Activated T-cell treated with anti-CD3 and anti-CD28 coated beads for 4 hours (primary cell): ENCODE data around the gene ICAM5.
A peak's percentile ranks its signal among the peaks of the same experiment; 100 is the strongest.
"Not testable (repeated sequence)": the region's sequence is repeated elsewhere in the genome, so short reads cannot be mapped to it uniquely, and the experiment has no call there.

ENCODE experiments used
- DNase-seq: peaks from one replicate; pipeline ENCODE4 v3.0.0-alpha.2; 2020

Gene ICAM5

DNA sequence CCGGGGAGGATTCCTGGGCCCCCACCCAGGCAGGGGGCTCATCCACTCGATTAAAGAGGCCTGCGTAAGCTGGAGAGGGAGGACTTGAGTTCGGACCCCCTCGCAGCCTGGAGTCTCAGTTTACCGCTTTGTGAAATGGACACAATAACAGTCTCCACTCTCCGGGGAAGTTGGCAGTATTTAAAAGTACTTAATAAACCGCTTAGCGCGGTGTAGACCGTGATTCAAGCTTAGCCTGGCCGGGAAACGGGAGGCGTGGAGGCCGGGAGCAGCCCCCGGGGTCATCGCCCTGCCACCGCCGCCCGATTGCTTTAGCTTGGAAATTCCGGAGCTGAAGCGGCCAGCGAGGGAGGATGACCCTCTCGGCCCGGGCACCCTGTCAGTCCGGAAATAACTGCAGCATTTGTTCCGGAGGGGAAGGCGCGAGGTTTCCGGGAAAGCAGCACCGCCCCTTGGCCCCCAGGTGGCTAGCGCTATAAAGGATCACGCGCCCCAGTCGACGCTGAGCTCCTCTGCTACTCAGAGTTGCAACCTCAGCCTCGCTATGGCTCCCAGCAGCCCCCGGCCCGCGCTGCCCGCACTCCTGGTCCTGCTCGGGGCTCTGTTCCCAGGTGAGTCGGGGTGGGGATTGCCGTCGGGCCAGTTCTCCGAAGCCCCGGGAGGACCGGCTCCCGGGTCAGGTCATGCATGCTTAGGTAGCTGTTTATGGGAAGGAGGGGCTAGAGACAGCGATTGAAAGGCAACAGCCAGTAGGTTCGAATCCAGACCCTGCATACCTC lies 18.9 kb upstream of the ICAM5 start, which contains the start of gene ICAM1:
Gene ICAM1, plus strand, starts transcription at position 505 of the 779 bp plus-strand sequence. Its CDS starts 40 bp downstream, at position 545.
- DNase-seq = peak; percentile 64

DNA sequence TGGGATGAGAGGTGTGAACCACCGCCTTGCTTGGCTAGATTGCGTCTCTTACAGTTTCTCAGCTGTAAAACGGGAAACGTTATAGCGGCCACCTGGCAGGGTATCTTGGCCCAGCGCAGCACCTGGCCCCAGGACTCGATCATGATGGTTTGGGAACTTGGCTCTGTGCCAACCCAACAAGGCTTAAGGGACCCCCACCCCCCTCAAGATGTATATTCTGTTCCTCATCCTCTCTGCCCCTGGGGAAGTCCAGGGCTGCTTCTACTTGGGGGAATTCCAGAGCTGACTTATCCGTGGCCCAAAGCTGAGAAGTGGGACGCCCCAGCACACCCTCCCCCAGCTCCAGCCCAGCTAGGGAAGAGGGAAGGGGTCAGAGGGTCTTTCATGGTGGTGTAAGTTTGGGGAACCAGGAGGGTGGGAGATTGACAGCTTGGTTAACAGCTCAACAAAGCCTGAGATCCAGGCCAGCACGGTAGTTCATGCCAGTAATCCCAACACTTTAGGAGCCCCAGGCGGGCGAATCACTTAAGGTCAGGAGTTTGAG lies 18.1 kb upstream of the ICAM5 start:
- DNase-seq = no peak

DNA sequence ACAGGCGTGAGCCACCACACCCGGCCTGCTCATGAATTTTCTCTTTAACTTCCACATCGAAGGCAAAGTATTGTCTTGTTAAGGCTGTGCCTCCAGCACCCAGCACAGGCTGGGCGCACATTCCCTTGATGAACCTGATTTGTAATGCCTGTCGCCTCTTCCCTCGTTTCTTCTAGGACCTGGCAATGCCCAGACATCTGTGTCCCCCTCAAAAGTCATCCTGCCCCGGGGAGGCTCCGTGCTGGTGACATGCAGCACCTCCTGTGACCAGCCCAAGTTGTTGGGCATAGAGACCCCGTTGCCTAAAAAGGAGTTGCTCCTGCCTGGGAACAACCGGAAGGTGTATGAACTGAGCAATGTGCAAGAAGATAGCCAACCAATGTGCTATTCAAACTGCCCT lies 15.2 kb upstream of the ICAM5 start:
- DNase-seq = no peak

DNA sequence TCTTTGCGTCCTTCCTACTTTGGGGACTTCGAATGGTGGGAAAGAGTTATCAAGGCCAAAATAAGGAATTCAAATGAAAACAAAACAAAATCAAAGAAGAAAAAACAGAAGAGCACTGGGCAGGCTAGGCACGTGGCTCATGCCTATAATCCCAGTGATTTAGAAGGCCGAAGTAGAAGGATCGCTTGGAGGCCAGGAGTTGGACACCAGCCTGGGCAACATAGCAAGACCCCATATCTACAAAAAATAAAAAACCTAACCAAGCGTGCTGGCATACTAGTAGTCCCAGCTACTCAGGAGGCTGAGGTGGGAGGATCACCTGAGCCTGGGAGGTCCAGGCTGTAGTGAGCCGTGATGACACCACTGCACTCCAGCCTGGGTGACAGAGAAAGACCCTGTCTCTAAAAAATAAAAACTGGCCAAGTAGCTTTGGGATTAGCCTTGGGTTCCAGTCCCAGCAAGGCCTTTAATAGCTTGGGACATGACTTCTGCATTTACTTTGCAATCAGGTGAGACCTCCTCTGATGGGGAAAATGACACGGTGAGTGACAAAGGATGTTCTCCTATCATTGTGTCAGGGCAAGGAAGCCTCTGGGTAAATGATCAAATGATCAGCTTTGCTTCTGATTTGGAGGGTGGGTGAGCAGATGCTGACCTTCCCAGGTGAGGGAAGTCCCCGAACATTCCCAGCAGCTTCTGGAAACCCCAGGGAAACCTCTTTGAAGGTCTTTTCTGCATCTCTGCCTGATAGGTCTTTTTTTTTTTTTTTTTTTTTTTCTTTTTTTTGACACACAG lies 11.8 kb upstream of the ICAM5 start:
- no peak for DNase-seq

DNA sequence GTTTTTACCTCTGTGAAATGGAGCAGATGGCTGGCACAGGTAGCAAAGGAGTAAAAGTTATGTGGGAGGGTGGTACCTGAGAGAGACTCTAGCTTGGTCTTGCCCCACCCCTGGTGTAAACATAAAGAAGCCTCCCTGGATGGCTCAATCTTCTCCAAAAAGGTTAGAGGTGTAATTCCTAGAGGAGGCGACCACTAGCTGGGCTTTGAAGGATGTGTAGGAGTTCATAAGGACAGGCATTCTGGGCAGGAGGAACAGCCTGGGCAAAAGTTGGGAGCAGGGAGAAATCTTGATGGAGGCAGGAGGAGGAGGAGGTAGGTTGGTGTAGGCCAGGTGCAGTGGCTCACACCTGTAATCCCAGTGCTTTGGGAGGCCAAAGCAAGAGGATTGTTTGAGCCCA lies 10.8 kb upstream of the ICAM5 start:
- no peak for DNase-seq

DNA sequence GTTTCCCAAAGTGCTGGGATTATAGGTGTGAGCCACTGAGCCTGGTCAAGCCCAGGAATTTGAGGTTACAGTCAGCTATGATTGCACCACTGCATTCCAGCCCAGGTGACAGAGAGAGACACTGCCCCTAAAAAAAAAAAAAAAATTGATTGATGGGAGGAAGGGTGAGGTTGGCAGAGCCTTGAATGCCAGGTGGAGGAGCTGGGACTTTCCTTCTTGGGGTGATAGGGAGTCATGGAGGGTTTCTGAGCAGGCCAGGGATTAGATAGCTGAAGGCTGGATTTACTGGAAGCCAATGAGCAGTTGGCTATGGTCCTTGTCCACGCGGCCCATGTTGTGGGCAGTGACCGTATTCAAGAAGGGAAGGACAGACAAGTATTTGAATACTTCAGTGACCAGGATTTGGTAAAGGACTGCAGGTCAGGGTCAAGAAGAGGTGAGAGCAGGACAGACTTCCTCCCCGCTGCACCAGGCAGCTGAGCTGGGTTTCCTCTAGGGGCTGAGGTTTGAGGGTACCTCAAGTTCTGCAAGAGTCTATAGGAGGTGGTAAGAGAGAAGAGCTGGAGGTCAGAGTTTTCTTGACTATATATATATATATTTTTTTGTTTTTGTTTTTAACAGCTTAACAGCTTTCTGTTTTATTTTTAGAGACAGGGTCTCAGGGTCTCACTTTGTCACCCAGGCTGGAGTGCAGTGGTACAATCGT lies 9.9 kb upstream of the ICAM5 start:
- no peak for DNase-seq

DNA sequence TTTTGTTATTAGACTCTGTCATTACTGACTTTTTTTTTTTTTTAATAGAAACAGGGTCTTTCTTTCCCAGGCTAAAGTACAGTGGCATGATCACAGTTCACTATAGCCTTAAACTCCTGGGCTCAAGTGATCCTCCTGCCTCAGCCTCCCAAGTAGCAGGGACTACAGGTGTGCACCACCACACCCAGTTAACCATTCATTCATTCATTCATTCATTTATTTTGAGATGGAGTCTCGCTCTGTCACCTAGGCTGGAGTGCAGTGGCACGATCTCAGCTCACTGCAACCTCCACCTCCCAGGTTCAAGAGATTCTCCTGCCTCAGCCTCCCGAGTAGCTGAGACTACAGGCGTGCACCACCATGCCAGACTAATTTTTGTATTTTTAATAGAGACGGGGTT lies 7.7 kb upstream of the ICAM5 start:
- not testable (repeated sequence) for DNase-seq

DNA sequence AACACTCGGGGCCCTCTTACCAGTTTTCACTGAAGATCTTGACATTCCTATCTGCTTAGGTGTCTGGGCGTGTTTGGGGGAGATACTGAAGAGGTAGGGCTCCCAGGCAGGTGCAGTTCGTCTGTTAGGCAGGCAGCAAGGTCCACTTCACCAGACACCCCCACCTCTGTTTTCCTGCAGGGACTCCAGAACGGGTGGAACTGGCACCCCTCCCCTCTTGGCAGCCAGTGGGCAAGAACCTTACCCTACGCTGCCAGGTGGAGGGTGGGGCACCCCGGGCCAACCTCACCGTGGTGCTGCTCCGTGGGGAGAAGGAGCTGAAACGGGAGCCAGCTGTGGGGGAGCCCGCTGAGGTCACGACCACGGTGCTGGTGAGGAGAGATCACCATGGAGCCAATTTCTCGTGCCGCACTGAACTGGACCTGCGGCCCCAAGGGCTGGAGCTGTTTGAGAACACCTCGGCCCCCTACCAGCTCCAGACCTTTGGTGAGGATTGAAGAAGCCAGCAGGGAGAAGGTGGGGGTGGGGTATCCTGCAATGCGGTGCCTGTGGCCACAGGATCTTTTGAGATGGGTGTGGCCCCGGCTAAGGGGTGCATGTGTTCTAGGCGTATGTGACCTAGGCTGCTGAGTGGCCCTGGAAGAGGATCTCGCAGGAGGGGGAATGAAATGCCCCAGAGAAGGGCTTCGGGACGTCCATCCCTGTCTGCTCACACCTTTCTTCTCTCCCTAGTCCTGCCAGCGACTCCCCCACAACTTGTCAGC lies 6.3 kb upstream of the ICAM5 start:
- DNase-seq = no peak

DNA sequence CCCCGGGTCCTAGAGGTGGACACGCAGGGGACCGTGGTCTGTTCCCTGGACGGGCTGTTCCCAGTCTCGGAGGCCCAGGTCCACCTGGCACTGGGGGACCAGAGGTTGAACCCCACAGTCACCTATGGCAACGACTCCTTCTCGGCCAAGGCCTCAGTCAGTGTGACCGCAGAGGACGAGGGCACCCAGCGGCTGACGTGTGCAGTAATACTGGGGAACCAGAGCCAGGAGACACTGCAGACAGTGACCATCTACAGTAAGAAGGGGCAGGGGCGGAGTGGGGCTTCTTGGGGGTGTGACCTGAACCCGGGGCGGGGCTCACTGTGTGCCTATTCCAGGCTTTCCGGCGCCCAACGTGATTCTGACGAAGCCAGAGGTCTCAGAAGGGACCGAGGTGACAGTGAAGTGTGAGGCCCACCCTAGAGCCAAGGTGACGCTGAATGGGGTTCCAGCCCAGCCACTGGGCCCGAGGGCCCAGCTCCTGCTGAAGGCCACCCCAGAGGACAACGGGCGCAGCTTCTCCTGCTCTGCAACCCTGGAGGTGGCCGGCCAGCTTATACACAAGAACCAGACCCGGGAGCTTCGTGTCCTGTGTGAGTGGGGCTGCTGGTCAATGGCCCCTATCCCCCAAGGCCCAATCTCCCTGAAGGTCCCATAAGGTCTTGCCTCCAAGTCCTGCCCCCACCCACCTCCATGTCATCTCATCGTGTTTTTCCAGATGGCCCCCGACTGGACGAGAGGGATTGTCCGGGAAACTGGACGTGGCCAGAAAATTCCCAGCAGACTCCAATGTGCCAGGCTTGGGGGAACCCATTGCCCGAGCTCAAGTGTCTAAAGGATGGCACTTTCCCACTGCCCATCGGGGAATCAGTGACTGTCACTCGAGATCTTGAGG lies 5.4 kb upstream of the ICAM5 start:
- DNase-seq = no peak

DNA sequence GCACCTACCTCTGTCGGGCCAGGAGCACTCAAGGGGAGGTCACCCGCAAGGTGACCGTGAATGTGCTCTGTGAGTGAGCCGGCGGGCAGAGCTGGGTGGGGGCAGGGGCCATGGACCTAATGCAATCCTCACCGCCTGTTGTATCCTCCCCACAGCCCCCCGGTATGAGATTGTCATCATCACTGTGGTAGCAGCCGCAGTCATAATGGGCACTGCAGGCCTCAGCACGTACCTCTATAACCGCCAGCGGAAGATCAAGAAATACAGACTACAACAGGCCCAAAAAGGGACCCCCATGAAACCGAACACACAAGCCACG lies 4.8 kb upstream of the ICAM5 start:
- no peak for DNase-seq

DNA sequence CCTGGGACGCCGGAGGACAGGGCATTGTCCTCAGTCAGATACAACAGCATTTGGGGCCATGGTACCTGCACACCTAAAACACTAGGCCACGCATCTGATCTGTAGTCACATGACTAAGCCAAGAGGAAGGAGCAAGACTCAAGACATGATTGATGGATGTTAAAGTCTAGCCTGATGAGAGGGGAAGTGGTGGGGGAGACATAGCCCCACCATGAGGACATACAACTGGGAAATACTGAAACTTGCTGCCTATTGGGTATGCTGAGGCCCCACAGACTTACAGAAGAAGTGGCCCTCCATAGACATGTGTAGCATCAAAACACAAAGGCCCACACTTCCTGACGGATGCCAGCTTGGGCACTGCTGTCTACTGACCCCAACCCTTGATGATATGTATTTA lies 4.4 kb upstream of the ICAM5 start:
- no peak for DNase-seq

DNA sequence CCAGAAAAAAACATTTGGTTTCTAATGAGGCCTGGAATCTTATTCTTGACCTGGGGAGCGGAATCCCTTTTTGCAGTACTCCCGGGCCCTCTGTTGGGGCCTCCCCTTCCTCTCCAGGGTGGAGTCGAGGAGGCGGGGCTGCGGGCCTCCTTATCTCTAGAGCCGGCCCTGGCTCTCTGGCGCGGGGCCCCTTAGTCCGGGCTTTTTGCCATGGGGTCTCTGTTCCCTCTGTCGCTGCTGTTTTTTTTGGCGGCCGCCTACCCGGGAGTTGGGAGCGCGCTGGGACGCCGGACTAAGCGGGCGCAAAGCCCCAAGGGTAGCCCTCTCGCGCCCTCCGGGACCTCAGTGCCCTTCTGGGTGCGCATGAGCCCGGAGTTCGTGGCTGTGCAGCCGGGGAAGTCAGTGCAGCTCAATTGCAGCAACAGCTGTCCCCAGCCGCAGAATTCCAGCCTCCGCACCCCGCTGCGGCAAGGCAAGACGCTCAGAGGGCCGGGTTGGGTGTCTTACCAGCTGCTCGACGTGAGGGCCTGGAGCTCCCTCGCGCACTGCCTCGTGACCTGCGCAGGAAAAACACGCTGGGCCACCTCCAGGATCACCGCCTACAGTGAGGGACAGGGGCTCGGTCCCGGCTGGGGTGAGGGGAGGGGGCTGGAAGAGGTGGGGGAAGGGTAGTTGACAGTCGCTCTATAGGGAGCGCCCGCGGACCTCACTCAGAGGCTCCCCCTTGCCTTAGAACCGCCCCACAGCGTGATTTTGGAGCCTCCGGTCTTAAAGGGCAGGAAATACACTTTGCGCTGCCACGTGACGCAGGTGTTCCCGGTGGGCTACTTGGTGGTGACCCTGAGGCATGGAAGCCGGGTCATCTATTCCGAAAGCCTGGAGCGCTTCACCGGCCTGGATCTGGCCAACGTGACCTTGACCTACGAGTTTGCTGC lies 2.7 kb upstream of the ICAM5 start, which contains the start of gene ICAM4:
Gene ICAM4, plus strand, starts transcription at position 153 of the 935 bp plus-strand sequence. Its CDS starts 58 bp downstream, at position 211.
- DNase-seq = no peak

DNA sequence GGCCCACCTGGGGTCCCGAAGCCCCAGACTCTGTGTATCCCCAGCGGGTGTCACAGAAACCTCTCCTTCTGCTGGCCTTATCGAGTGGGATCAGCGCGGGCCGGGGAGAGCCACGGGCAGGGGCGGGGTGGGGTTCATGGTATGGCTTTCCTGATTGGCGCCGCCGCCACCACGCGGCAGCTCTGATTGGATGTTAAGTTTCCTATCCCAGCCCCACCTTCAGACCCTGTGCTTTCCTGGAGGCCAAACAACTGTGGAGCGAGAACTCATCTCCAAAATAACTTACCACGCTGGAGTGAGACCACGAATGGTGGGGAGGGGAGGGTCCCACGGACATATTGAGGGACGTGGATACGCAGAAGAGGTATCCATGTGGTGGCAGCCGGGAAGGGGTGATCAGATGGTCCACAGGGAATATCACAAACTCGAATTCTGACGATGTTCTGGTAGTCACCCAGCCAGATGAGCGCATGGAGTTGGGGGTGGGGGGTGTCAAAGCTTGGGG lies 1.0 kb upstream of the ICAM5 start:
- DNase-seq = no peak

DNA sequence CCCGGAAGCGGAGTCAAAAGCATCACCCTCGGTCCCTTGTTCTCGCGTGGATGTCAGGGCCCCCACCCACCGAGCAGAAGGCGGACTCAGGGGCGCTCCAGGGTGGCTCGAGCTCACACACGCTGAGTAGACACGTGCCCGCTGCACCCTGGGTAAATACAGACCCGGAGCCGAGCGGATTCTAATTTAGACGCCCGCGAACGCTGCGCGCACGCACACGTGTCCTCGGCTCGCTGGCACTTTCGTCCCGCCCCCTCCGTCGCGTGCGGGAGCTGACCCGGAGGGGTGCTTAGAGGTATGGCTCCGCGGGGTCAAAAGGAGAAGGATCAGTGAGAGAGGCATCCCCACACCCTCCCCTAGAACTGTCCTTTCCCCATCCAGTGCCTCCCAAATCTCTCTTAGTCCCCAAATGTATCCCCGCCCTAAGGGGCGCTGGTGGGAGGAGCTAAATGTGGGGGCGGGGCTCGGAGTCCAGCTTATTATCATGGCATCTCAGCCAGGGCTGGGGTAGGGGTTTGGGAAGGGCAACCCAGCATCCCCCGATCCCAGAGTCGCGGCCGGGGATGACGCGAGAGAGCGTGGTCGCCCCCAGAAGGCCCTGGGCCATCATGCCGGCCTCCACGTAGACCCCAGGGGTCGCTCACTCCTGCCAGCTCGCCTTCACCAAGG lies 451 bp upstream of the ICAM5 start:
- peak; percentile 49 for DNase-seq

DNA sequence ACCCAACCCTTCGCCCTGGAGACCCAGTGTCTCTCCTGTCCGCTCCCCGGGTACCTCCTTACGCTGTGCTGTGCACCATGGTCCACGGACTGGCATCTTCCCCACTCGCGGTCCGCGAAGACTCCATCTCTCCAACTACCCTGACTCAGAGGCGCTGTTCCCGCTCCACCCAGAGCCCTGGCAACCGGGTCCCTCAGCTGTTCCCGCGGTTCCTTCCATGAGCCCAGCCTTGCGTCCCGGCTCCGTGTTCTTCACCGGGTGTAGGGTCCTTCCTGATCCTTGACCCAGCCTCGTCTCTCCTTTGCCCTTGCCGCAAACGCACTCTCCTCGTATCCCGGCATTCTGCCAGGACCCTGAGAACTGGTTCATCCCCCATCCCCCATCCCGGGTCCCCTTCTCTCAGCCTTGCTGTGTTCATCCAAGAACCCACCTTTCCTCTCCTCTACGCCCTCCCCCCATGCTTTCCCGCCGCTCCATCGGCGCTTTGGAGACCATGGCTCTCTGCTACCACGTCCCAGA lies 664 bp downstream of the ICAM5 start:
- DNase-seq = no peak

DNA sequence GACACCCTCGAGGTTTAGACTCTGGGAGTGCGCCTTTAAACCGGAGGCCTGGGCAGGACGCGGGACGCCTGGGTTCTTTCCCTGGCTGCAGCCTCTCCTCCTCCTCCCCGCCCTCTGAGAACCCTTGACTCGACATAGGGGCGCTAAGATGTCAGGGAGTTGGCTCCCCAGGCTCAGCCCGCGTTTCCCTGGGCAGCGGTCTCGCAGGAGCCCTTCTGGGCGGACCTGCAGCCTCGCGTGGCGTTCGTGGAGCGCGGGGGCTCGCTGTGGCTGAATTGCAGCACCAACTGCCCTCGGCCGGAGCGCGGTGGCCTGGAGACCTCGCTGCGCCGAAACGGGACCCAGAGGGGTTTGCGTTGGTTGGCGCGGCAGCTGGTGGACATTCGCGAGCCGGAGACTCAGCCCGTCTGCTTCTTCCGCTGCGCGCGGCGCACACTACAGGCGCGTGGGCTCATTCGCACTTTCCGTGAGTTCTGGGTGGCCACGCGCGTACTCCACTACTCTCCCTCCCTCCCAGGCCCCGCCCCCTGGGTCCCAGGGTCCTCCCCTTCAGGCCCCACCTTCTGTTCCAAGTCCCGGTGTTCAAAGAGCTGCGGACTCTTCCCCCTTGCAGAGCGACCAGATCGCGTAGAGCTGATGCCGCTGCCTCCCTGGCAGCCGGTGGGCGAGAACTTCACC lies 1.3 kb downstream of the ICAM5 start:
- peak; percentile 54 for DNase-seq

DNA sequence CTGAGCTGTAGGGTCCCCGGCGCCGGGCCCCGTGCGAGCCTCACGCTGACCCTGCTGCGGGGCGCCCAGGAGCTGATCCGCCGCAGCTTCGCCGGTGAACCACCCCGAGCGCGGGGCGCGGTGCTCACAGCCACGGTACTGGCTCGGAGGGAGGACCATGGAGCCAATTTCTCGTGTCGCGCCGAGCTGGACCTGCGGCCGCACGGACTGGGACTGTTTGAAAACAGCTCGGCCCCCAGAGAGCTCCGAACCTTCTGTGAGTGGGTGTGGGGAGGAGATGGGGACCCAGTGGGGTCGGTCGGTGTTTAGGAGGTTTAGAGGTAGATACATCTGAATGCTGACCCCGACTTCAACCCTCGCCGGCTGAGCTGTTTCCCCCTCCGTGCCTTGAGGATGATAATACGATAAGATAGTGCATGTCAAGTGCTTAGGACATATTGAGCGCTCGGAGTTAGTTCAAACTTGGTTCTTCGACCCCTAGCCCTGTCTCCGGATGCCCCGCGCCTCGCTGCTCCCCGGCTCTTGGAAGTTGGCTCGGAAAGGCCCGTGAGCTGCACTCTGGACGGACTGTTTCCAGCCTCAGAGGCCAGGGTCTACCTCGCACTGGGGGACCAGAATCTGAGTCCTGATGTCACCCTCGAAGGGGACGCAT lies 1.9 kb downstream of the ICAM5 start:
- DNase-seq = no peak

DNA sequence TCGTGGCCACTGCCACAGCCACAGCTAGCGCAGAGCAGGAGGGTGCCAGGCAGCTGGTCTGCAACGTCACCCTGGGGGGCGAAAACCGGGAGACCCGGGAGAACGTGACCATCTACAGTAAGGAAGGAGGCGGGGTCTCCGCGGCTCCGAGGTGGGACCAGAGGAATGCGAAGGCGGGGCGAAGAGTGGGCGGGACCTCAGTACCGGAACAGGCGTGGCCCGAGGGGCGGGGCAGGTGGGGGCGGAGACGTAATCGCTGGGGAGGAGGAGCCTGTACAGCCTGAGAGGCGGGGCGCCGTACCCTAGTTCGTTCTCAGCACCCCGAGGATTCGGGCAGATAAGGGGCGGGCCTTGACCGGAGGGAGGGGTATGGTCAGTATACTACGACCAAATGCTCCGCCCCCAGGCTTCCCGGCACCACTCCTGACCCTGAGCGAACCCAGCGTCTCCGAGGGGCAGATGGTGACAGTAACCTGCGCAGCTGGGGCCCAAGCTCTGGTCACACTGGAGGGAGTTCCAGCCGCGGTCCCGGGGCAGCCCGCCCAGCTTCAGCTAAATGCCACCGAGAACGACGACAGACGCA lies 2.5 kb downstream of the ICAM5 start:
- DNase-seq = peak; percentile 67
